ENCODE data around the gene OR2L13. TPM values are rescaled to one million over a fixed set of nuclear protein-coding genes. Genes with fewer than 3 reads are reported as not detected.

OR2L13 gene
- total RNA-seq, 6 experiments from 2014 or later = not detected

- no peak overlapping the region for H3K27ac ChIP-seq
- H3K27me3 ChIP-seq = no peaks in the 10 kb centered on the region
- no peaks in the 10 kb centered on the region for H3K9me3 ChIP-seq
- H3K4me3 ChIP-seq = no peak overlapping the region
- no peak for DNase-seq
- intact Hi-C loops (cut with DNase I) = no loop called here
- no peak for ATAC-seq
- no peaks in the 10 kb centered on the region for H3K36me3 ChIP-seq
- H3K4me1 ChIP-seq = no peaks in the 10 kb centered on the region
- no peak for TF ChIP-seq CTCF (IDR thresholded peaks at IDR 0.05)
- 20% methylated on average over 3 of the region's 21 CpGs for WGBS (ENCODE audit: insufficient coverage, low coverage, low lambda C conversion rate, missing lambda C conversion rate)
Measured at GRCh38 chr1:248136811-248137210, 41.8 kb downstream of the OR2L13 start.

GRCh38 chr1:248140846-248141245 is 45.9 kb downstream of the OR2L13 start:
- 47% methylated on average over 1 of the region's 1 CpG for WGBS (ENCODE audit: insufficient coverage, low coverage, low lambda C conversion rate, missing lambda C conversion rate)
- Histone ChIP-seq H3K27me3 (no peaks in the 10 kb centered on the region), H3K4me3 (no peak overlapping the region), H3K36me3 (no peaks in the 10 kb centered on the region), H3K4me1 (no peaks in the 10 kb centered on the region), H3K9me3 (no peaks in the 10 kb centered on the region), H3K27ac (no peak overlapping the region)
- ATAC-seq (no peak), DNase-seq (no peak)
- TF ChIP-seq POLR2A (IDR thresholded peaks at IDR 0.05) = no peak
- TF ChIP-seq CTCF (IDR thresholded peaks at IDR 0.05) = no peak
- intact Hi-C loops (cut with DNase I) = no loop called here

GRCh38 chr1:248143311-248143710 is 48.3 kb downstream of the OR2L13 start:
- WGBS (ENCODE audit: insufficient coverage, low coverage, low lambda C conversion rate, missing lambda C conversion rate) = 7% methylated on average over 1 of the region's 1 CpG

GRCh38 chr1:248144513-248145198 is 49.7 kb downstream of the OR2L13 start, which contains the start of gene OR2M5:
TSS of gene OR2M5 (plus strand) at chr1:248145148. CDS start at chr1:248145148, 0 bp downstream.
- DNase-seq = no peak
- Histone ChIP-seq H3K9me3 (no peaks in the 10 kb centered on the region), H3K4me1 (no peaks in the 10 kb centered on the region), H3K4me3 (no peak within 1 kb of the TSS), H3K27me3 (no peaks in the 10 kb centered on the region), H3K27ac (no peak within 1 kb of the TSS), H3K36me3 (no peaks in the 10 kb centered on the region)
- intact Hi-C loops (cut with DNase I) = no loop called here
- WGBS (ENCODE audit: insufficient coverage, low coverage, low lambda C conversion rate, missing lambda C conversion rate) = 57% methylated on average over 3 of the region's 3 CpGs
- TF ChIP-seq CTCF (IDR thresholded peaks at IDR 0.05) = no peak
- TF ChIP-seq POLR2A (IDR thresholded peaks at IDR 0.05) = no peak
- ATAC-seq = no peak

More at GRCh38 chr1:248143311-248143710, 48.3 kb downstream of the OR2L13 start:
- Histone ChIP-seq H3K4me1 (no peaks in the 10 kb centered on the region), H3K36me3 (no peaks in the 10 kb centered on the region), H3K27ac (no peak overlapping the region), H3K4me3 (no peak overlapping the region), H3K27me3 (no peaks in the 10 kb centered on the region), H3K9me3 (no peaks in the 10 kb centered on the region)
- TF ChIP-seq POLR2A (IDR thresholded peaks at IDR 0.05) = no peak
- no peak for TF ChIP-seq CTCF (IDR thresholded peaks at IDR 0.05)
- intact Hi-C loops (cut with DNase I) = no loop called here
- DNase-seq = no peak
- ATAC-seq = no peak

Small RNA genes lying within 50 kb of the gene (small RNA-seq; reads per million reads assigned to genes)
- gene RF00019 = 0 reads per million in 2 experiments

Other genes with a start within 250 kb of the OR2L13 start
- gene TRIM58, start 238.0 kb upstream of the OR2L13 start, total RNA-seq = 1 to 10 TPM in 3 of 6 experiments, under 1 TPM in 2, not detected in 1; 0.29 to 5.5 (median 2.1) TPM
- 1 to 10 TPM in 1 of 6 experiments, under 1 TPM in 2, not detected in 3; 0.24 to 1.2 (median 0.43) TPM for gene OR2W3, start 199.6 kb upstream of the OR2L13 start, total RNA-seq
- not detected for gene OR2T8, start 174.9 kb upstream of the OR2L13 start, total RNA-seq
- not detected for gene OR2AJ1, start 170.3 kb upstream of the OR2L13 start, total RNA-seq
- not detected for gene OR2L8, start 146.3 kb upstream of the OR2L13 start, total RNA-seq
- not detected for gene OR2AK2, start 130.0 kb upstream of the OR2L13 start, total RNA-seq
- gene OR2L5, start 81.5 kb upstream of the OR2L13 start, total RNA-seq = not detected
- under 1 TPM in 1 of 6 experiments, not detected in 5; 0.17 TPM for gene OR2L2, start 65.1 kb upstream of the OR2L13 start, total RNA-seq
- gene OR2L3, start 48.3 kb upstream of the OR2L13 start, total RNA-seq = not detected
- gene OR2M5, start 50.0 kb downstream of the OR2L13 start, total RNA-seq = not detected
- gene OR2M2, start 79.6 kb downstream of the OR2L13 start, total RNA-seq = not detected
- gene OR2M3, start 102.1 kb downstream of the OR2L13 start, total RNA-seq = not detected
- gene OR2M4, start 136.2 kb downstream of the OR2L13 start, total RNA-seq = not detected
- gene OR2T33, start 182.8 kb downstream of the OR2L13 start, total RNA-seq = not detected
- gene OR2T12, start 208.2 kb downstream of the OR2L13 start, total RNA-seq = not detected
- not detected for gene OR2M7, start 229.4 kb downstream of the OR2L13 start, total RNA-seq